ENCODE data around the gene ANKFY1. TPM values are rescaled to one million over a fixed set of nuclear protein-coding genes. Genes with fewer than 3 reads are reported as not detected.

The ANKFY1 gene
- 62.2 TPM for total RNA-seq

GRCh38 chr17:4263282-4264215 is at the start of gene ANKFY1:
Gene ANKFY1, minus strand, starts transcription at chr17:4263979. Its CDS starts 38 bp downstream, at chr17:4263941.

Small RNA genes lying within 50 kb of the gene (small RNA-seq; reads per million reads assigned to genes)
- not detected for gene RF00019 (ENCODE audit: low replicate concordance)

Other genes with a start within 250 kb of the ANKFY1 start
- gene ZZEF1, start 120.9 kb downstream of the ANKFY1 start, total RNA-seq = 49.7 TPM
- gene CYB5D2, start 120.8 kb downstream of the ANKFY1 start, total RNA-seq = 33.4 TPM
- 54.5 TPM for gene UBE2G1, start 102.7 kb upstream of the ANKFY1 start, total RNA-seq
- gene SPNS3, start 170.0 kb upstream of the ANKFY1 start, total RNA-seq = 2.7 TPM
- gene SPNS2, start 234.9 kb upstream of the ANKFY1 start, total RNA-seq = 40.5 TPM